H1 (cell line): ENCODE measurements around the gene ANKFN1. TPM values are rescaled to one million over a fixed set of nuclear protein-coding genes. Genes with fewer than 3 reads are reported as not detected.

Experiments
- BCL11A ChIP-seq, 2 experiments: IDR thresholded peaks; one replicate each; pipeline ENCODE4 v1.6.1; 2011; ENCODE audit warnings: low read depth in 2 of 2, low read length in 2 of 2, mild to moderate bottlenecking in 2 of 2
- EGR1 ChIP-seq: IDR thresholded peaks from 2 replicates; pipeline ENCODE4 v1.6.1; 2011; ENCODE audit warnings: low read depth, low read length, borderline replicate concordance
- JUND ChIP-seq: IDR thresholded peaks from 2 replicates; pipeline ENCODE4 v1.6.1; 2011; ENCODE audit warnings: mild to moderate bottlenecking, improper control_type of control experiment, low read length
- POLR2A ChIP-seq, 2 experiments: IDR thresholded peaks; 1 replicate in 1 of 2; 2 replicates in 1 of 2; pipeline ENCODE4 v1.6.1; 2011; ENCODE audit warnings: low read depth in 2 of 2, low read length in 2 of 2, mild to moderate bottlenecking in 2 of 2; ENCODE audit errors: control extremely low read depth in 1 of 2
- SIX5 ChIP-seq: IDR thresholded peaks from 2 replicates; pipeline ENCODE4 v1.6.1; 2011; ENCODE audit warnings: mild to moderate bottlenecking, low read depth, low read length
- SUZ12 ChIP-seq: fragments of 200-600 bp; sonication (generic); IDR thresholded peaks from 2 replicates; pipeline ENCODE4 v1.6.1; 2012; ENCODE audit warnings: mild to moderate bottlenecking, inconsistent platforms, low read length, moderate library complexity, mixed read lengths
- polyA plus RNA-seq, 7 experiments: library from polyadenylated mRNA; depleted of rRNA in 3 of 7; stranded (reverse) in 5 of 7; unstranded in 2 of 7; fragments of >200 nt in 5 of 7; fragments of 200-250 nt in 2 of 7; gene quantifications; 1 replicate in 5 of 7; 2 replicates in 1 of 7; 4 replicates in 1 of 7; pipeline versions ENCODE4 v1.2.1 to v1.2.3, GENCODE V29; 2011 to 2013; ENCODE audit warnings: missing spikeins in 2 of 7, mixed read lengths in 2 of 7
- total RNA-seq: library from RNA; stranded (reverse); fragmentation: NEBNext Ultra II Directional; extraction: Animal tissue kit (Norgen Biotek cat#: 25700); gene quantifications from 2 replicates; pipeline ENCODE4 v1.2.1, GENCODE V29; 2021
- TF ChIP-seq, protein P1 (sequence below): IDR thresholded peaks from 2 replicates; pipeline ENCODE4 v1.6.1; 2012; ENCODE audit warnings: inconsistent platforms

The ANKFN1 gene
- total and polyA plus RNA-seq, 2 of the 8 experiments (the other 6 are each of a cell fraction or from before 2014, with no cell fraction given): not detected

- TF ChIP-seq, protein P1, sequence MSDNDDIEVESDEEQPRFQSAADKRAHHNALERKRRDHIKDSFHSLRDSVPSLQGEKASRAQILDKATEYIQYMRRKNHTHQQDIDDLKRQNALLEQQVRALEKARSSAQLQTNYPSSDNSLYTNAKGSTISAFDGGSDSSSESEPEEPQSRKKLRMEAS: no peak
- TF ChIP-seq SIX5 (no peak), JUND (no peak), SUZ12 (no peak), POLR2A (IDR thresholded peaks at IDR 0.05; ENCODE audit: control extremely low read depth in 1 of 2, low read depth in 2 of 2, low read length in 2 of 2) (no peak), BCL11A (IDR thresholded peaks at IDR 0.05; ENCODE audit: low read depth in 2 of 2, low read length in 2 of 2) (no peak), EGR1 (no peak)
These were observed 22.6 kb upstream of the ANKFN1 start (continued) for GRCh38 chr17:56130631-56131030.
